ENCODE results near the gene TBC1D5.

TBC1D5 gene

DNA sequence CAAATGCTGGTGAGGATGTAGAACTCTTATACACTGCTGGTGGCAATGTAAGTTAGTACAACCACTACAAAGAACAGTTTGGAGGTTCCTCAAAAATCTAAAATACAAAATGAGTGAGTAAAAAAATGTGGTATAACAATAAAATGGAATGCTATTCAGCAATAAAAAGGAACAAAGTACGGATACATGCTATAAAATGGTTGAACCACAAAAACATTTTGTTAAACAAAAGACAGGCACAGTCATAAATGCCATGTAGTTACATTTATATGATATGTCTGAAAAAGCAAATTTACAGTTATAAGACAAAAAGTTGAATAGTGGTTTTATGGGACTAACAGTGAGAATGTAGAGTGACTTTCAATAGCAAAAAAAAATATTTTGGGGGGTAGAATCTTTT is 285.8 kb downstream of the TBC1D5 start:
- Histone ChIP-seq H3K4me3 (no peak overlapping the region), H3K9me3 (no peaks in the 10 kb centered on the region), H3K4me1 (no peaks in the 10 kb centered on the region), H3K27ac (no peak overlapping the region), H3K27me3 (no peaks in the 10 kb centered on the region), H3K36me3 (no peaks in the 10 kb centered on the region)
- no peak for TF ChIP-seq CTCF (IDR thresholded peaks at IDR 0.05)
- DNase-seq = no peak
- intact Hi-C loops (cut with DNase I; ENCODE audit: low total_unique reads) = no loop called here

- no peak for TF ChIP-seq CTCF (IDR thresholded peaks at IDR 0.05)
These were observed 286.4 kb downstream of the TBC1D5 start for GRCh38 chr3:17456046-17456445.

GRCh38 chr3:17444865-17445264 is 297.6 kb downstream of the TBC1D5 start:
- Histone ChIP-seq H3K36me3 (no peaks in the 10 kb centered on the region), H3K27ac (no peak overlapping the region), H3K9me3 (no peaks in the 10 kb centered on the region), H3K4me3 (no peak overlapping the region), H3K27me3 (no peaks in the 10 kb centered on the region), H3K4me1 (no peaks in the 10 kb centered on the region)
- intact Hi-C loops (cut with DNase I; ENCODE audit: low total_unique reads) = no loop called here
- DNase-seq = no peak
- TF ChIP-seq CTCF (IDR thresholded peaks at IDR 0.05) = no peak

More at GRCh38 chr3:17456046-17456445, 286.4 kb downstream of the TBC1D5 start:
- Histone ChIP-seq H3K27ac (no peak overlapping the region), H3K4me1 (no peaks in the 10 kb centered on the region), H3K27me3 (no peaks in the 10 kb centered on the region), H3K36me3 (no peaks in the 10 kb centered on the region), H3K4me3 (no peak overlapping the region), H3K9me3 (no peaks in the 10 kb centered on the region)
- intact Hi-C loops (cut with DNase I; ENCODE audit: low total_unique reads) = no loop called here
- DNase-seq = no peak

- Histone ChIP-seq H3K27me3 (no peaks in the 10 kb centered on the region), H3K27ac (no peak overlapping the region), H3K4me1 (no peaks in the 10 kb centered on the region), H3K4me3 (no peak overlapping the region), H3K9me3 (no peaks in the 10 kb centered on the region), H3K36me3 (no peaks in the 10 kb centered on the region)
- intact Hi-C loops (cut with DNase I; ENCODE audit: low total_unique reads) = no loop called here
- no peak for DNase-seq
- no peak for TF ChIP-seq CTCF (IDR thresholded peaks at IDR 0.05)
These were observed 299.3 kb downstream of the TBC1D5 start for GRCh38 chr3:17443142-17443541.

GRCh38 chr3:17442332-17443049 is 299.9 kb downstream of the TBC1D5 start:
- Histone ChIP-seq H3K36me3 (no peaks in the 10 kb centered on the region), H3K27me3 (no peaks in the 10 kb centered on the region), H3K27ac (no peak overlapping the region), H3K4me3 (no peak overlapping the region), H3K9me3 (no peaks in the 10 kb centered on the region), H3K4me1 (no peaks in the 10 kb centered on the region)
- TF ChIP-seq CTCF (IDR thresholded peaks at IDR 0.05) = no peak
- no peak for DNase-seq
- intact Hi-C loops (cut with DNase I; ENCODE audit: low total_unique reads) = no loop called here
